Stomach (tissue), 9 donors: Measurements from ENCODE around the gene SLC27A1. TPM values are rescaled to one million over a fixed set of nuclear protein-coding genes. Genes with fewer than 3 reads are reported as not detected.

Experiments used
- DNase-seq, 2 donors: peaks; one replicate each; pipeline versions ENCODE4 v3.0.0 to v3.0.0-alpha.2; 2013 to 2019
- H3K27ac ChIP-seq, 5 donors: fragments of 200-600 bp in 4 of 5; sonication (generic) in 4 of 5; one replicate each; pipeline ENCODE4 v1.5.1; 2013 to 2019; ENCODE audit warnings: mild to moderate bottlenecking in 1 of 5, moderate library complexity in 1 of 5
- H3K27me3 ChIP-seq, 3 donors: fragments of 200-600 bp; sonication (generic); one replicate each; pipeline ENCODE4 v1.5.1; 2017 to 2019; ENCODE audit warnings: mixed run types in 1 of 3
- H3K36me3 ChIP-seq, 4 donors: fragments of 200-600 bp; sonication (generic); 1 replicate in 3 of 4; 2 replicates in 1 of 4; pipeline ENCODE4 v1.5.1; 2016 to 2019
- H3K4me1 ChIP-seq, 4 donors: fragments of 200-600 bp; sonication (generic); one replicate each; pipeline ENCODE4 v1.5.1; 2016 to 2019
- H3K4me3 ChIP-seq, 4 donors: fragments of 200-600 bp; sonication (generic) in 3 of 4; one replicate each; pipeline ENCODE4 v1.5.1; 2016 to 2019; ENCODE audit warnings: mild to moderate bottlenecking in 1 of 4
- H3K9me3 ChIP-seq, 4 donors: fragments of 200-600 bp; sonication (generic); one replicate each; pipeline ENCODE4 v1.5.1; 2016 to 2019
- EP300 ChIP-seq: sonication (generic); formaldehyde crosslinking; IDR thresholded peaks from one replicate; pipeline ENCODE4 v1.6.1; 2017; ENCODE audit warnings: antibody characterized with exemption
- POLR2A ChIP-seq, 4 donors: fragments of 450-650 bp; IDR thresholded peaks; one replicate each; pipeline ENCODE4 v1.6.1; 2016; ENCODE audit warnings: antibody characterized with exemption in 4 of 4, control low read depth in 2 of 4, mild to moderate bottlenecking in 1 of 4, moderate library complexity in 1 of 4
- POLR2AphosphoS5 ChIP-seq, 3 donors: sonication (generic); formaldehyde crosslinking; IDR thresholded peaks; one replicate each; pipeline ENCODE4 v1.6.1; 2016; ENCODE audit warnings: antibody characterized with exemption in 3 of 3
- WGBS, 5 donors: extraction: QIAGEN DNeasy Blood & Tissue Kit in 3 of 5; methylation state at CpG; one replicate each; pipeline versions ENCODE4 v1.1.5 to v1.1.7; 2013 to 2018; 5-methylcytosine and 5-hydroxymethylcytosine counted together
- intact Hi-C: fragments of 100-400 bp; cut with DNase I; formaldehyde crosslinking; loops from one replicate; pipeline ENCODE4 v1.15.1; 2023; ENCODE audit warnings: low total_unique reads
- polyA plus RNA-seq, 3 donors: library from polyadenylated mRNA; stranded (reverse); fragments of 200-250 nt; gene quantifications; one replicate each; pipeline ENCODE4 v1.2.3, GENCODE V29; 2013
- total RNA-seq, 5 donors: library from RNA; depleted of rRNA; stranded (reverse); fragments of >200 nt; gene quantifications; one replicate each; pipeline versions ENCODE4 v1.1.0 to v1.2.3, GENCODE V29; 2014 to 2016
- TF ChIP-seq, protein P1 (sequence below), 7 experiments: fragments of 450-650 bp in 4 of 7; fragments of 200-600 bp in 3 of 7; sonication (generic) in 3 of 7; IDR thresholded peaks; one replicate each; pipeline ENCODE4 v1.5.1; 2016 to 2019; ENCODE audit warnings: antibody characterized with exemption in 7 of 7, control low read depth in 2 of 7, mild to moderate bottlenecking in 1 of 7
- donor health status: healthy with polysubstance abuse.
- donor health status: Bipolar disorder and iron deficiency.
- donor health status: healthy.

The SLC27A1 gene
- total and polyA plus RNA-seq, 8 donors: 4.0 to 116 (median 12.1) TPM

DNA sequence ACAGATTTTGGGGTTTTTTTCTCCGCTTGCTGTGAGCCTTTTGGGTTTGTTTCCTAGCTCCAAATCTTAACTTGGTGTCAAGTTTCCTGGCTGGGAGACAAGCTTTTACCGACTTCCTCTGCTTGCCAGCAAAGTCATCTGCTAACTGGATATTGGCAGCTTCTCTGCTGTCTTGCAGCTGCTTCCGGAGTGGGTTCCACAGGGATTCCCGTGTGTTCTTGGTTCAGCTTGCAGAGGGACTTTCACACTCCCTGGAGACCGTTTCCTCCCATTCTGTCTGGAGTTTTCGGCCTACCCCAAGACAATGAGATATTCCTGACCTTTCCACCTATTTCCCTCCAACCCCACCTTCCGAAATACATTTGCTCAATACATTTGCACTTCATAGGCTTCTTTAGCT lies 82.9 kb downstream of the SLC27A1 start:
- peaks cover 15 to 35% (median 24%) of the 10 kb centered on the region in 4 donors for H3K4me1 ChIP-seq
- WGBS, 5 donors: 33 to 53% (median 47%) methylated on average over 7 of the region's 7 CpGs
- peak overlapping the region in 4 of 5 donors; percentile 49 to 55 (median 54) for H3K27ac ChIP-seq
- no peak overlapping the region for H3K4me3 ChIP-seq
- no peaks in the 10 kb centered on the region for H3K27me3 ChIP-seq
- peaks cover 0 to 11% (median 8%) of the 10 kb centered on the region in 4 donors for H3K36me3 ChIP-seq
- TF ChIP-seq, protein P1, sequence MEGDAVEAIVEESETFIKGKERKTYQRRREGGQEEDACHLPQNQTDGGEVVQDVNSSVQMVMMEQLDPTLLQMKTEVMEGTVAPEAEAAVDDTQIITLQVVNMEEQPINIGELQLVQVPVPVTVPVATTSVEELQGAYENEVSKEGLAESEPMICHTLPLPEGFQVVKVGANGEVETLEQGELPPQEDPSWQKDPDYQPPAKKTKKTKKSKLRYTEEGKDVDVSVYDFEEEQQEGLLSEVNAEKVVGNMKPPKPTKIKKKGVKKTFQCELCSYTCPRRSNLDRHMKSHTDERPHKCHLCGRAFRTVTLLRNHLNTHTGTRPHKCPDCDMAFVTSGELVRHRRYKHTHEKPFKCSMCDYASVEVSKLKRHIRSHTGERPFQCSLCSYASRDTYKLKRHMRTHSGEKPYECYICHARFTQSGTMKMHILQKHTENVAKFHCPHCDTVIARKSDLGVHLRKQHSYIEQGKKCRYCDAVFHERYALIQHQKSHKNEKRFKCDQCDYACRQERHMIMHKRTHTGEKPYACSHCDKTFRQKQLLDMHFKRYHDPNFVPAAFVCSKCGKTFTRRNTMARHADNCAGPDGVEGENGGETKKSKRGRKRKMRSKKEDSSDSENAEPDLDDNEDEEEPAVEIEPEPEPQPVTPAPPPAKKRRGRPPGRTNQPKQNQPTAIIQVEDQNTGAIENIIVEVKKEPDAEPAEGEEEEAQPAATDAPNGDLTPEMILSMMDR (IDR thresholded peaks at IDR 0.05): no peak
- peak; percentile 41 to 51 (median 49) for TF ChIP-seq POLR2AphosphoS5 (IDR thresholded peaks at IDR 0.05)
- DNase-seq: peak in 1 of 2 donors; percentile 89
- intact Hi-C loops: no loop called here
- H3K9me3 ChIP-seq: no peaks in the 10 kb centered on the region

DNA sequence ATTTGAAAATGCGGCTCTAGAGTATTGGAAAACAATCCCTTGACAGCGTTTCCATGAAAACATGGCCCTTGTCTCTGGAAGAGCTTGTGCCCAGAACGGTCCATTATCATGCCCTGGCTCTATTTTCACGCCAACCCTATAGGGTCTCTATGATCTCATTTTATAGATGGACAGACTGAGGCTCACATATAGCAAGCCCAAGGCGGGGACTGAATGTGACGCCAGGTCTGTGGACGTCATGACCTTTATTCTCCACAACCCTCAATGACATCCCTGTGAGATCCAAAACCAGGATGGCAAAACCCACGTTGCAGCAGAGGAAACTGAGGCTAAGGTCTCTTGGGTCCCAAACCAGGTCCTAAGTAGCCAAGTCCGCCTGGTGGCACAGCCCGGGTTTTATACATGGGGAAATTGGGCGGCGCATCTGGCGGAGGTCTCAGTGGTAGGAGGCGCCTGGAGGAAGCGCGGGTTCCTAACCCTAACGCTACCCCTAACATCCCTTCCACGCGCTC lies 84.7 kb downstream of the SLC27A1 start:
- intact Hi-C loops: no loop called here
- Histone ChIP-seq H3K36me3 (peaks cover 11 to 27% (median 23%) of the 10 kb centered on the region in 4 donors), H3K4me3 (peak overlapping the region; percentile 85 to 98 (median 90)), H3K27ac (peak overlapping the region; percentile 16 to 92 (median 86)), H3K9me3 (no peaks in the 10 kb centered on the region), H3K27me3 (no peaks in the 10 kb centered on the region), H3K4me1 (peaks cover 15 to 47% (median 24%) of the 10 kb centered on the region in 4 donors)
- no peak for TF ChIP-seq EP300
- TF ChIP-seq POLR2AphosphoS5 (IDR thresholded peaks at IDR 0.05): no peak
- no peak for TF ChIP-seq POLR2A (IDR thresholded peaks at IDR 0.05)
- TF ChIP-seq, protein P1 (IDR thresholded peaks at IDR 0.05): no peak
- 10 to 14% (median 13%) methylated on average over 16 to 19 of the region's 19 CpGs for WGBS, 5 donors
- DNase-seq: no peak

DNA sequence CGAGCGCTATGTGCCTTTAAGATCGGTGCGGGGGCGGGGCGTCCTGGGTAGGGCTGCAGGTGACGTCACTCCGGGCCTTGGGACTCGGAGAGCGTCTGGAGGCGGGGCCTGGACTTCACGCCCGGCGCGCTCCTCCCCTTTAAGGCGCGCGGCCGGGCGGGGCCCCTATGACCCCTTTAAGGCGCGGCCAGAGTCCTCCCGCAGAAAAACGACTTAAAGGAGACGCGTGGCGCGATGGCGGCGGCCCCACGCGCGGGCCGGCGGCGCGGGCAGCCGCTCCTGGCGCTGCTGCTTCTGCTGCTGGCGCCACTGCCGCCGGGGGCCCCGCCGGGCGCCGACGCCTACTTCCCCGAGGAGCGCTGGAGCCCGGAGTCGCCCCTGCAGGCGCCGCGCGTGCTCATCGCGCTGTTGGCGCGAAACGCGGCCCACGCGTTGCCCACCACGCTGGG lies 85.2 kb downstream of the SLC27A1 start, which contains the start of gene COLGALT1:
Gene COLGALT1 (plus strand): TSS at position 170 of the 449 bp plus-strand sequence. CDS start 65 bp downstream, at position 235.
- peak; percentile 99 to 100 for DNase-seq
- H3K27ac ChIP-seq: peak within 1 kb of the TSS; percentile 86 to 92 (median 86)
- peaks cover 16 to 32% (median 28%) of the 10 kb centered on the region in 4 donors for H3K36me3 ChIP-seq
- intact Hi-C loops: no loop called here
- TF ChIP-seq POLR2A (IDR thresholded peaks at IDR 0.05) (no peak), POLR2AphosphoS5 (IDR thresholded peaks at IDR 0.05) (peak in 2 of 3 donors; percentile 29 to 57), EP300 (no peak)
- TF ChIP-seq, protein P1 (IDR thresholded peaks at IDR 0.05): no peak
- no peaks in the 10 kb centered on the region for H3K9me3 ChIP-seq
- H3K27me3 ChIP-seq: no peaks in the 10 kb centered on the region
- peaks cover 15 to 52% (median 24%) of the 10 kb centered on the region in 4 donors for H3K4me1 ChIP-seq
- peak within 1 kb of the TSS; percentile 85 to 98 (median 90) for H3K4me3 ChIP-seq
- WGBS, 5 donors: 0% methylated on average over 7 to 64 of the region's 64 CpGs

Other genes with a start within 250 kb of the SLC27A1 start
- 10 to 100 TPM in 1 of 5 donors, 1 to 10 TPM in 4; 4.7 to 13.0 (median 8.3) TPM for gene OCEL1, start 244.3 kb upstream of the SLC27A1 start, total RNA-seq
- 10 to 100 TPM; 25.9 to 43.2 (median 39.7) TPM for gene OCEL1, start 244.3 kb upstream of the SLC27A1 start, polyA plus RNA-seq
- gene NR2F6, start 224.6 kb upstream of the SLC27A1 start, total RNA-seq: 100 to 1,000 TPM in 1 of 5 donors, 10 to 100 TPM in 4; 35.3 to 641 (median 47.3) TPM
- 10 to 100 TPM; 34.4 to 57.9 (median 45.0) TPM for gene NR2F6, start 224.6 kb upstream of the SLC27A1 start, polyA plus RNA-seq
- gene USHBP1, start 205.8 kb upstream of the SLC27A1 start, total RNA-seq: 1 to 10 TPM in 3 of 5 donors, not detected in 2; 3.3 to 7.7 (median 4.5) TPM
- gene USHBP1, start 205.8 kb upstream of the SLC27A1 start, polyA plus RNA-seq: 1 to 10 TPM; 2.1 to 4.1 (median 3.5) TPM
- gene BABAM1, start 203.1 kb upstream of the SLC27A1 start, total RNA-seq: 100 to 1,000 TPM in 2 of 5 donors, 10 to 100 TPM in 3; 26.2 to 146 (median 59.7) TPM
- gene BABAM1, start 203.1 kb upstream of the SLC27A1 start, polyA plus RNA-seq: 10 to 100 TPM; 66.3 to 87.1 (median 79.9) TPM
- gene ANKLE1, start 188.6 kb upstream of the SLC27A1 start, total RNA-seq: under 1 TPM in 1 of 5 donors, not detected in 4; 0.18 TPM
- gene ANKLE1, start 188.6 kb upstream of the SLC27A1 start, polyA plus RNA-seq: under 1 TPM in 1 of 3 donors, not detected in 2; 0.63 TPM
- 10 to 100 TPM in 3 of 5 donors, 1 to 10 TPM in 2; 4.9 to 28.1 (median 15.2) TPM for gene ABHD8, start 167.1 kb upstream of the SLC27A1 start, total RNA-seq
- gene ABHD8, start 167.1 kb upstream of the SLC27A1 start, polyA plus RNA-seq: 10 to 100 TPM in 1 of 3 donors, 1 to 10 TPM in 2; 8.0 to 12.0 (median 9.8) TPM
- 100 to 1,000 TPM in 3 of 5 donors, 10 to 100 TPM in 1, 1 to 10 TPM in 1; 6.6 to 167 (median 142) TPM for gene MRPL34, start 164.7 kb upstream of the SLC27A1 start, total RNA-seq
- gene MRPL34, start 164.7 kb upstream of the SLC27A1 start, polyA plus RNA-seq: 100 to 1,000 TPM; 161 to 200 (median 192) TPM
- gene DDA1, start 161.0 kb upstream of the SLC27A1 start, total RNA-seq: 10 to 100 TPM in 4 of 5 donors, 1 to 10 TPM in 1; 2.2 to 56.0 (median 21.4) TPM
- gene DDA1, start 161.0 kb upstream of the SLC27A1 start, polyA plus RNA-seq: 10 to 100 TPM; 30.8 to 63.7 (median 48.1) TPM
- gene ANO8, start 135.7 kb upstream of the SLC27A1 start, total RNA-seq: 10 to 100 TPM in 4 of 5 donors, 1 to 10 TPM in 1; 2.9 to 37.9 (median 23.0) TPM
- 1 to 10 TPM; 1.1 to 5.1 (median 3.6) TPM for gene ANO8, start 135.7 kb upstream of the SLC27A1 start, polyA plus RNA-seq
- 10 to 100 TPM; 17.1 to 93.9 (median 68.7) TPM for gene GTPBP3, start 133.0 kb upstream of the SLC27A1 start, total RNA-seq
- 10 to 100 TPM; 11.2 to 11.8 (median 11.4) TPM for gene GTPBP3, start 133.0 kb upstream of the SLC27A1 start, polyA plus RNA-seq
- 10 to 100 TPM in 4 of 5 donors, 1 to 10 TPM in 1; 5.8 to 62.2 (median 25.0) TPM for gene PLVAP, start 93.2 kb upstream of the SLC27A1 start, total RNA-seq
- 10 to 100 TPM; 34.5 to 95.1 (median 48.6) TPM for gene PLVAP, start 93.2 kb upstream of the SLC27A1 start, polyA plus RNA-seq
- gene CCDC194, start 76.3 kb upstream of the SLC27A1 start, total RNA-seq: not detected
- gene CCDC194, start 76.3 kb upstream of the SLC27A1 start, polyA plus RNA-seq: not detected
- 100 to 1,000 TPM in 2 of 5 donors, 10 to 100 TPM in 2, 1 to 10 TPM in 1; 6.4 to 182 (median 38.4) TPM for gene BST2, start 64.9 kb upstream of the SLC27A1 start, total RNA-seq
- 10 to 100 TPM; 34.4 to 68.0 (median 59.1) TPM for gene BST2, start 64.9 kb upstream of the SLC27A1 start, polyA plus RNA-seq
- 10 to 100 TPM in 4 of 5 donors, 1 to 10 TPM in 1; 9.9 to 76.3 (median 44.0) TPM for gene MVB12A, start 50.5 kb upstream of the SLC27A1 start, total RNA-seq
- 10 to 100 TPM; 63.7 to 67.0 (median 66.0) TPM for gene MVB12A, start 50.5 kb upstream of the SLC27A1 start, polyA plus RNA-seq
- not detected for gene TMEM221, start 21.9 kb upstream of the SLC27A1 start, total RNA-seq
- gene TMEM221, start 21.9 kb upstream of the SLC27A1 start, polyA plus RNA-seq: under 1 TPM in 1 of 3 donors, not detected in 2; 0.20 TPM
- gene NXNL1, start 9.6 kb upstream of the SLC27A1 start, total RNA-seq: under 1 TPM in 1 of 5 donors, not detected in 4; 0.92 TPM
- gene NXNL1, start 9.6 kb upstream of the SLC27A1 start, polyA plus RNA-seq: not detected
- gene PGLS, start 41.1 kb downstream of the SLC27A1 start, total RNA-seq: 100 to 1,000 TPM in 1 of 5 donors, 10 to 100 TPM in 3, 1 to 10 TPM in 1; 2.9 to 258 (median 32.9) TPM
- 100 to 1,000 TPM in 2 of 3 donors, 10 to 100 TPM in 1; 85.0 to 120 (median 114) TPM for gene PGLS, start 41.1 kb downstream of the SLC27A1 start, polyA plus RNA-seq
- gene COLGALT1, start 85.1 kb downstream of the SLC27A1 start, total RNA-seq: 100 to 1,000 TPM in 1 of 5 donors, 10 to 100 TPM in 4; 29.6 to 273 (median 43.6) TPM
- 10 to 100 TPM; 15.1 to 36.3 (median 18.0) TPM for gene COLGALT1, start 85.1 kb downstream of the SLC27A1 start, polyA plus RNA-seq
- gene UNC13A, start 217.8 kb downstream of the SLC27A1 start, total RNA-seq: 1 to 10 TPM in 1 of 5 donors, under 1 TPM in 3, not detected in 1; under 0.01 to 2.2 (median 0.44) TPM
- gene UNC13A, start 217.8 kb downstream of the SLC27A1 start, polyA plus RNA-seq: under 1 TPM; 0.08 to 0.31 (median 0.15) TPM
- 100 to 1,000 TPM in 1 of 5 donors, 10 to 100 TPM in 3, 1 to 10 TPM in 1; 8.3 to 193 (median 67.1) TPM for gene MAP1S, start 249.0 kb downstream of the SLC27A1 start, total RNA-seq
- gene MAP1S, start 249.0 kb downstream of the SLC27A1 start, polyA plus RNA-seq: 10 to 100 TPM; 14.9 to 25.2 (median 25.0) TPM